IMR-90 (cell line): ENCODE results near the gene SVBP. TPM values are rescaled to one million over a fixed set of nuclear protein-coding genes. Genes with fewer than 3 reads are reported as not detected.

Source experiments
- ATAC-seq: fragments of 200-7000 bp; cut with Tn5 transposase; 2 replicates; pipeline ENCODE4 v1.9.1; 2020; ENCODE audit warnings: low read depth, mild to moderate bottlenecking, moderate library complexity
- BruUV-seq: library from RNA; stranded (reverse); fragments of 400-500 nt; replicated peaks from 2 replicates; lab custom pipeline; 2021; lab: Mats Ljungman, UMichigan
- CTCF ChIA-PET: fragments of 300-600 bp; formaldehyde crosslinking; extraction: SDS; loops from one replicate; lab custom pipeline; 2021; ENCODE audit warnings: antibody characterized with exemption; lab: Yijun Ruan, JAX
- POLR2A ChIA-PET: fragments of 300-600 bp; sonication (Branson Sonifier 250); formaldehyde crosslinking; loops from one replicate; lab custom pipeline; 2022; ENCODE audit warnings: antibody characterized with exemption; ENCODE audit not compliant: unreplicated experiment; lab: Charles Lee
- DNase-seq: peaks from one replicate; pipeline ENCODE4 v3.0.0; 2013
- H2AFZ ChIP-seq: replicated peaks from 2 replicates; pipeline ENCODE3; 2013; ENCODE audit warnings: low read length, mild to moderate bottlenecking; ENCODE audit not compliant: poor library complexity
- H2AK5ac ChIP-seq: 2 replicates; pipeline ENCODE4 v1.6.1; 2013; ENCODE audit warnings: low read depth, low read length, inconsistent platforms
- H2AK9ac ChIP-seq: replicated peaks from 2 replicates; pipeline ENCODE3; 2013; ENCODE audit warnings: mild to moderate bottlenecking, low read depth, low read length, moderate library complexity; ENCODE audit not compliant: poor library complexity
- H2BK120ac ChIP-seq: 2 replicates; pipeline ENCODE4 v1.6.1; 2013; ENCODE audit warnings: low read depth, low read length, inconsistent platforms
- H2BK15ac ChIP-seq: 3 replicates; pipeline ENCODE4 v1.6.1; 2013; ENCODE audit warnings: low read depth, low read length, inconsistent platforms
- H2BK20ac ChIP-seq: 2 replicates; pipeline ENCODE4 v1.6.1; 2013; ENCODE audit warnings: low read depth, mild to moderate bottlenecking, inconsistent platforms, low read length, moderate library complexity
- H2BK5ac ChIP-seq: 2 replicates; pipeline ENCODE4 v1.6.1; 2013; ENCODE audit warnings: mild to moderate bottlenecking, low read depth, low read length, inconsistent platforms; ENCODE audit not compliant: poor library complexity, severe bottlenecking
- H3K14ac ChIP-seq: replicated peaks from 2 replicates; pipeline ENCODE4 v1.6.1; 2013; ENCODE audit warnings: low read depth, low read length, inconsistent platforms
- H3K18ac ChIP-seq: 2 replicates; pipeline ENCODE4 v1.6.1; 2013; ENCODE audit warnings: low read depth, low read length, control low read depth
- H3K23ac ChIP-seq: 2 replicates; pipeline ENCODE4 v1.6.1; 2013; ENCODE audit warnings: low read depth, low read length, inconsistent platforms
- H3K27ac ChIP-seq: 2 replicates; pipeline ENCODE4 v1.5.1; 2013; ENCODE audit warnings: mild to moderate bottlenecking, control low read depth, low read length; ENCODE audit not compliant: insufficient read depth
- H3K27me3 ChIP-seq: 2 replicates; pipeline ENCODE4 v1.6.1; 2013; ENCODE audit warnings: low read length; ENCODE audit not compliant: control insufficient read depth, insufficient read depth
- H3K36me3 ChIP-seq: 2 replicates; pipeline ENCODE4 v1.6.1; 2013; ENCODE audit warnings: low read length, mixed read lengths; ENCODE audit not compliant: control insufficient read depth, insufficient read depth
- H3K4ac ChIP-seq: 2 replicates; pipeline ENCODE4 v1.6.1; 2013; ENCODE audit warnings: low read depth, low read length, inconsistent platforms
- H3K4me1 ChIP-seq: 2 replicates; pipeline ENCODE4 v1.6.1; 2013; ENCODE audit warnings: low read length, mixed read lengths; ENCODE audit not compliant: control insufficient read depth, insufficient read depth
- H3K4me2 ChIP-seq: 2 replicates; pipeline ENCODE4 v1.6.1; 2013; ENCODE audit warnings: low read depth, mild to moderate bottlenecking, control low read depth, low read length, moderate library complexity
- H3K4me3 ChIP-seq: 2 replicates; pipeline ENCODE4 v1.5.1; 2013; ENCODE audit warnings: low read depth, mild to moderate bottlenecking, control low read depth, low read length, moderate library complexity; ENCODE audit not compliant: insufficient read depth
- H3K56ac ChIP-seq: 2 replicates; pipeline ENCODE4 v1.6.1; 2013; ENCODE audit warnings: low read length, inconsistent platforms; ENCODE audit not compliant: insufficient read depth; ENCODE audit errors: extremely low read depth
- H3K79me1 ChIP-seq, 2 experiments: 2 replicates each; pipeline ENCODE4 v1.6.1; 2013; ENCODE audit warnings: low read length in 2 of 2, inconsistent platforms in 1 of 2, low read depth in 1 of 2
- H3K9ac ChIP-seq: 2 replicates; pipeline ENCODE4 v1.6.1; 2013; ENCODE audit warnings: low read depth, low read length, control low read depth
- H3K9me1 ChIP-seq: 2 replicates; pipeline ENCODE4 v1.6.1; 2013; ENCODE audit warnings: low read length, inconsistent platforms; ENCODE audit not compliant: insufficient read depth
- H3K9me3 ChIP-seq: 2 replicates; pipeline ENCODE4 v1.6.1; 2013; ENCODE audit warnings: low read length; ENCODE audit not compliant: control insufficient read depth, insufficient read depth
- H4K20me1 ChIP-seq: 2 replicates; pipeline ENCODE4 v1.6.1; 2013; ENCODE audit warnings: low read length, inconsistent platforms; ENCODE audit not compliant: insufficient read depth
- H4K5ac ChIP-seq: 2 replicates; pipeline ENCODE4 v1.6.1; 2013; ENCODE audit warnings: mild to moderate bottlenecking, low read depth, low read length, control low read depth
- H4K8ac ChIP-seq, 2 experiments: 2 replicates each; pipeline ENCODE4 v1.6.1; 2013; ENCODE audit warnings: low read depth in 2 of 2, low read length in 2 of 2, control low read depth in 1 of 2, inconsistent platforms in 1 of 2
- H4K91ac ChIP-seq: 2 replicates; pipeline ENCODE4 v1.6.1; 2013; ENCODE audit warnings: low read depth, low read length, inconsistent platforms; ENCODE audit not compliant: insufficient read depth
- BHLHE40 ChIP-seq: fragments of 150-350 bp; IDR thresholded peaks from 2 replicates; pipeline ENCODE4 v1.6.1; 2016; ENCODE audit warnings: mild to moderate bottlenecking, low read depth, low read length
- CEBPB ChIP-seq: IDR thresholded peaks from 2 replicates; pipeline ENCODE4 v1.6.1; 2012; ENCODE audit warnings: low read depth, low read length, improper control_type of control experiment
- CHD1 ChIP-seq: IDR thresholded peaks from 2 replicates; pipeline ENCODE4 v1.6.1; 2012; ENCODE audit warnings: low read depth, low read length, improper control_type of control experiment
- CTCF ChIP-seq: conservative IDR thresholded peaks from 2 replicates; pipeline ENCODE4 v1.5.1; 2012; ENCODE audit warnings: mild to moderate bottlenecking, low read depth, low read length, improper control_type of control experiment
- ELK1 ChIP-seq: fragments of 150-350 bp; IDR thresholded peaks from 2 replicates; pipeline ENCODE4 v1.6.1; 2016; ENCODE audit warnings: low read depth, mild to moderate bottlenecking, low read length, moderate library complexity, borderline replicate concordance
- FOS ChIP-seq: fragments of 150-350 bp; IDR thresholded peaks from 2 replicates; pipeline ENCODE4 v1.6.1; 2016; ENCODE audit warnings: low read depth, low read length
- MAFK ChIP-seq: IDR thresholded peaks from 2 replicates; pipeline ENCODE4 v1.6.1; 2012; ENCODE audit warnings: low read depth, low read length, improper control_type of control experiment
- MAZ ChIP-seq: IDR thresholded peaks from 2 replicates; pipeline ENCODE4 v1.6.1; 2012; ENCODE audit warnings: low read depth, mild to moderate bottlenecking, low read length, improper control_type of control experiment, moderate library complexity, borderline replicate concordance
- MXI1 ChIP-seq: IDR thresholded peaks from 2 replicates; pipeline ENCODE4 v1.6.1; 2012; ENCODE audit warnings: low read depth, mild to moderate bottlenecking, low read length, moderate library complexity, borderline replicate concordance
- NFE2L2 ChIP-seq: fragments of 150-350 bp; IDR thresholded peaks from 2 replicates; pipeline ENCODE4 v1.6.1; 2016; ENCODE audit warnings: low read depth, mild to moderate bottlenecking, low read length
- POLR2A ChIP-seq: IDR thresholded peaks from 2 replicates; pipeline ENCODE4 v1.6.1; 2012; ENCODE audit warnings: mild to moderate bottlenecking, low read depth, low read length
- RAD21 ChIP-seq: IDR thresholded peaks from 2 replicates; pipeline ENCODE4 v1.6.1; 2012; ENCODE audit warnings: low read length, improper control_type of control experiment
- RCOR1 ChIP-seq: IDR thresholded peaks from 2 replicates; pipeline ENCODE4 v1.6.1; 2012; ENCODE audit warnings: mild to moderate bottlenecking, low read length, improper control_type of control experiment; ENCODE audit not compliant: insufficient replicate concordance
- RFX5 ChIP-seq: IDR thresholded peaks from 2 replicates; pipeline ENCODE4 v1.8.0; 2012; ENCODE audit warnings: low read depth, mild to moderate bottlenecking, low read length, moderate library complexity
- SMC3 ChIP-seq: fragments of 150-350 bp; IDR thresholded peaks from 2 replicates; pipeline ENCODE4 v1.6.1; 2016; ENCODE audit warnings: low read depth, mild to moderate bottlenecking, antibody characterized with exemption, low read length, moderate library complexity
- WGBS, 2 experiments: methylation state at CpG; one replicate each; pipeline versions ENCODE4 v1.1.5 to v1.1.7; 2013; ENCODE audit warnings: missing lambda C conversion rate in 2 of 2; ENCODE audit not compliant: insufficient read length in 1 of 2; ENCODE audit errors: extremely low coverage in 2 of 2; 5-methylcytosine and 5-hydroxymethylcytosine counted together
- dilution Hi-C: fragments of 300-500 bp; cut with HindIII; formaldehyde crosslinking; loops from one replicate; pipeline ENCODE4 v1.14.3; 2018; ENCODE audit warnings: low sequenced_read_pairs; ENCODE audit not compliant: unreplicated experiment
- in situ Hi-C: fragments of 300-500 bp; cut with MboI; formaldehyde crosslinking; loops from 3 replicates; pipeline ENCODE4 v1.14.3; 2019; ENCODE audit warnings: low sequenced_read_pairs, inconsistent platforms, mixed read lengths
- intact Hi-C: fragments of 100-400 bp; cut with micrococcal nuclease; formaldehyde crosslinking; loops from 2 replicates; pipeline ENCODE4 v1.10.0; 2022
- polyA plus RNA-seq, 3 experiments: library from polyadenylated mRNA; depleted of rRNA; stranded (reverse); fragments of >200 nt; gene quantifications; 2 replicates each; pipeline ENCODE4 v1.2.3, GENCODE V29; 2012; ENCODE audit warnings: low replicate concordance in 1 of 3
- total RNA-seq: library from RNA; depleted of rRNA; stranded (reverse); fragments of >200 nt; gene quantifications from 2 replicates; pipeline ENCODE4 v1.2.3, GENCODE V29; 2012
- TF ChIP-seq, protein P1 (sequence below): fragments of 150-350 bp; IDR thresholded peaks from 2 replicates; pipeline ENCODE4 v1.6.1; 2017; ENCODE audit warnings: mild to moderate bottlenecking, antibody characterized with exemption, low read length, low read depth

SVBP gene
- total and polyA plus RNA-seq, 2 of the 4 experiments (the other 2 are of a cell fraction): 9.7 to 11.5 TPM

GRCh38 chr1:42853116-42853884 lies 36.1 kb upstream of the SVBP start:
- CTCF ChIA-PET: no interaction called here
- no CpG with 5 or more reads among the region's 6 CpGs for WGBS, 2 experiments
- in situ Hi-C loops (no loop called here), intact Hi-C loops (no loop called here), dilution Hi-C loops (no loop called here)
- Histone ChIP-seq H4K8ac (no peak overlapping the region), H3K56ac (no peak overlapping the region), H2AFZ (no peak overlapping the region), H2AK5ac (no peak overlapping the region), H2AK9ac (no peak overlapping the region), H3K9me3 (peaks cover 12% of the 10 kb centered on the region), H2BK20ac (no peak overlapping the region), H3K4me3 (no peak overlapping the region), H4K91ac (no peak overlapping the region), H3K18ac (no peak overlapping the region), H3K4me1 (no peaks in the 10 kb centered on the region), H3K27me3 (no peaks in the 10 kb centered on the region), H3K9me1 (peaks cover 3% of the 10 kb centered on the region), H3K23ac (no peak overlapping the region), H3K4me2 (no peak overlapping the region), H2BK15ac (no peak overlapping the region), H4K5ac (no peak overlapping the region), H4K20me1 (no peaks in the 10 kb centered on the region), H3K79me1 (peaks cover 8 to 9% of the 10 kb centered on the region in 2 experiments; a peak in 3 of 4 replicates), H2BK120ac (no peak overlapping the region), H2BK5ac (no peak overlapping the region), H3K4ac (no peak overlapping the region), H3K14ac (no peak overlapping the region), H3K36me3 (peaks cover 15% of the 10 kb centered on the region), H3K9ac (no peak overlapping the region), H3K27ac (no peak overlapping the region)
- POLR2A ChIA-PET: no interaction called here
- no TSS peak for BruUV-seq
- TF ChIP-seq RAD21 (no peak), CEBPB (no peak), SMC3 (no peak), RCOR1 (no peak), MAFK (no peak), FOS (no peak), MAZ (no peak), BHLHE40 (no peak), ELK1 (no peak), NFE2L2 (no peak), MXI1 (no peak), CHD1 (no peak), POLR2A (no peak), RFX5 (no peak), CTCF (no peak)
- TF ChIP-seq, protein P1, sequence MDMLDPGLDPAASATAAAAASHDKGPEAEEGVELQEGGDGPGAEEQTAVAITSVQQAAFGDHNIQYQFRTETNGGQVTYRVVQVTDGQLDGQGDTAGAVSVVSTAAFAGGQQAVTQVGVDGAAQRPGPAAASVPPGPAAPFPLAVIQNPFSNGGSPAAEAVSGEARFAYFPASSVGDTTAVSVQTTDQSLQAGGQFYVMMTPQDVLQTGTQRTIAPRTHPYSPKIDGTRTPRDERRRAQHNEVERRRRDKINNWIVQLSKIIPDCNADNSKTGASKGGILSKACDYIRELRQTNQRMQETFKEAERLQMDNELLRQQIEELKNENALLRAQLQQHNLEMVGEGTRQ: no peak
- ATAC-seq (no peak), DNase-seq (no peak)
